Measurements from ENCODE around the gene CITED4.
A peak's percentile ranks its signal among the peaks of the same experiment; 100 is the strongest.

Gene CITED4

DNA sequence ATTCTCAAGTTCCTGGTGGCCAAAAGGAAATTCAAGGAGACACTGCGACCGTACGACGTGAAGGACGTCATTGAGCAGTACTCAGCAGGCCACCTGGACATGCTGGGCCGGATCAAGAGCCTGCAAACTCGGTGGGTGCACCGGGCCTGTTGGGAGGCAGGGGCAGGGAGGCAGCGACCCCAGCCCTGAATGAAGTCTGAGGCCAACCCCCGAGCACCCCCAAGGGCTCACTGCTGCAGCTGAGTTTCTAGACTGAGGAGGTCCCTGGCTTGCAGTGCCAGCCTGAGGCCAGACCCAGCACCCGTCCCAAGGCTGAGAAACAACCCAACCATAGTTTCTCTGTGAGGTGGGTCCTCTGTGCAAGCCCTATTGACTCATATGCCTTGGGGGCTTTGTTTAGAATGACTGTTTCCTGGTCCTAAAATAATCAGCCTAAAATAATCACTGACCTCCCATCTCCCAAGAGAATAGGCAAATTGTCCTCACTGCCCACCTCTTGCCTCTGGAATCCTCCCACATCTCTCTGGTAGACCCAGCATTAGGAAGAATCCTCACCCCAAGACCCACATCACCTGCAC lies 27.1 kb downstream of the CITED4 start:
- peak; percentile 27 for DNase-seq (ENCODE audit: low read depth)

DNA sequence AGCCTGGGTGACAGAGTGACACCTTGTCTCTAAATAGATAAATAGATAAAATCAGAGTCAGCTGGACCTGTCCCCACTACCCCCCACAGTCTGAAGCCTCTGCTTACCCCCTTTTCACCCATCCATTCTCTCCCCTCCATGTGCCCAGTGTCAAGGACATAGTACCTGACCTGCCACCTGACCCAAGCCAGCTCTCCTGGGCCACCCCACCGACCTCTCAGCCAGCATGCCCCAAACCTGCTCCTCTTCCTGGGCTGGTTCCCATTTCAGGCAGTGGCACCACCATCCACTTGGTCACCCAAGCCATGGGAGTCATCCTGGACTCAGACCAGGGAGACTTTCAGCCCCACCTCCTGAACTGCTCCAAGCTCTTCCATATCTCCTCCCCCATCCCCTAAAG lies 28.2 kb downstream of the CITED4 start:
- no peak for DNase-seq (ENCODE audit: low read depth)

DNA sequence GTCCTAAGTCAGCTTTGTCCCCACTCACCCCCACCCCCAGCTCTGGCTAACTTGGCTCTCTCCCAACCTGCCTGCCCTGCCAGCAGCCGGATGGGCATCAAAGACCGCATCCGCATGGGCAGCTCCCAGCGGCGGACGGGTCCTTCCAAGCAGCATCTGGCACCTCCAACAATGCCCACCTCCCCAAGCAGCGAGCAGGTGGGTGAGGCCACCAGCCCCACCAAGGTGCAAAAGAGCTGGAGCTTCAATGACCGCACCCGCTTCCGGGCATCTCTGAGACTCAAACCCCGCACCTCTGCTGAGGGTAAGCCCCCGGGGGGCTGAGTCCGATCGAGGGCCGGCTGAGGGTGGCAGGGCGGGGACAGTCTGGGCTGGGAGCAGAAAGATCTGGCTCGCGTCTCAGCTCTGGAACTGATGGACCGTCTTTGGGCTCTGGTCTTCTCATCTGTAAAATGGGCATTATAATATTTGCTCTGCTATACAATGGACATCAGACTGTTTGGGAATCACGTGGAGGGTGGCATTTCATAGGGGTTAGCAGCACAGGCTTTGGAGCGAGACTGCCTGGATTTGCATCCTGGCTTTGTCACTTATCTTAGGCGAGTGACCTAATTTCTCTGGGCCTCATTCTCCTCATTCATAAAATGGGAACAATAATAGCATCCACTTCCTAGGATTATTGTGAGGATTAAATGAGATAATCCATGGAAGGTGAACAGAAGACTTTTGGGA lies 31.0 kb downstream of the CITED4 start:
- no peak for DNase-seq (ENCODE audit: low read depth)

DNA sequence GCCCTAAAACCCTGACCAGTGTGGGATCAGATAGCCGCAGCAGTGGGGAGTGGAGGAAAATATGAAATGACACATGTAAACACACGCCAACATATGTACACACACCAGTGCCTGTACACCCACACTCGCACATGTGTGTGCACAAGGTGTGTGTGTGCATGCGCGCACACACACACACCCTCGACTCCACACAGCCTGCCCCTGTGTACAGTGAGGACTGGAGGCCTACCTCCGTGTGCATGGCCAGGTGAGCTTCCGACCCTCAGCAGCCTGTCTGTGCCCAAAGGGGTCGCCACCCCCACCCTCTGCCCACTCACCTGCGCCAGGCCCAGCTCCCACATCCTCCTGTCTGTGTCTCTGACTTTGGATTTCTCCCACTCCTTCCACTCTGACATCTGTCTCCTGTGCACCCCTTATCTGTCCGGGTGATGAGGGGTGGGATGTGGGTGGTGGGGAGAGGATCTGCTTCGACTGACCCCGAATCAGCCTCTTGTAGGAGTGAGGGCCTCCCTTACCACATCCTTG lies 31.7 kb downstream of the CITED4 start:
- DNase-seq (ENCODE audit: low read depth), result no peak

DNA sequence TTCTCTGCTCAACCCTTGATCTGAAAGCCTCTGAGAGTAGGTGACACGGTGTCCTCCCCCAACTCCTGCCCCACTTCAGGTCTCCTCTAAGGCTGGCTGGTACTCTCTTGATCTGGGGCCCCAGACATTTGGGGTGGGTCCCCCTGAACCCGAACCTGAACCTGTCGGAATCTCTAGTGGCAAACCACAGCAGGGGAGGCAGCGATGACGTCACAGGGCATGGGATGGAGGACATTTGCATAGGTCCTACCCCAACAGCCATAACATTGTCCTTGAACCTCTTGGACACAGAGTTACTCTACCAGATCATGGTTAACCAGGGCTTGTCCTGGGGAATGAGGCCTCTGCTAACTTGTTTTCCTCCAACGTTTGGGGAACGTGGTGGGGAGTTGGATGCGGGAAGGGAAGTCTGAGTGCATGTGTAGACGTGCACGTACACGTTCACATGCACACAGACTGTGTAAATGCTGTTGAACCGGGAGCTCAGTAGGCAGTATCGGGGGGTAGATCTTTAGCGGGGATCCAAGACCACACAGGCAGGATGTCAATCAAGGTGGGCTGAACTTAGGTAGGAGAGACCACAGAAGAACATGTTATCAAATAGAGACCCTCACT lies 32.4 kb downstream of the CITED4 start:
- DNase-seq (ENCODE audit: low read depth), result no peak

DNA sequence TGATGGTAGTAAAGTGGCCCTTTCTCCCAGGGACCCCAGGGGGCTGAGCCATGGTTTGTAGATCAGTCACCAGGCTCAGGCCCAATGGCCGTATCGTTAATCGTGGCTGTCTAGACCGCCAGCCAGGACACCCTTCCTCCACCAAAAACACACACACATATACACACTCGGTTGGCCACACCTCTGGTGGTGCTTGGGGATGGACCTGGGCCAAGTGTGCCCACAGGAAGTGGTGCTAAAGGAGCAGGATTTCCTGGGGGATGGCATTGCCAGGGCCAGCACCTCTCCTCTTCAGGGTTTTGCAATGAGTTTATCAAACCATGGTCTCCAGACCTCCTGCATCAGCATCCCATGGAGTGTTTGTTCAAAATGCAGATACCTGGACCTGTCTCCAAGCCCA lies 36.2 kb downstream of the CITED4 start:
- DNase-seq (ENCODE audit: low read depth), result peak; percentile 19

DNA sequence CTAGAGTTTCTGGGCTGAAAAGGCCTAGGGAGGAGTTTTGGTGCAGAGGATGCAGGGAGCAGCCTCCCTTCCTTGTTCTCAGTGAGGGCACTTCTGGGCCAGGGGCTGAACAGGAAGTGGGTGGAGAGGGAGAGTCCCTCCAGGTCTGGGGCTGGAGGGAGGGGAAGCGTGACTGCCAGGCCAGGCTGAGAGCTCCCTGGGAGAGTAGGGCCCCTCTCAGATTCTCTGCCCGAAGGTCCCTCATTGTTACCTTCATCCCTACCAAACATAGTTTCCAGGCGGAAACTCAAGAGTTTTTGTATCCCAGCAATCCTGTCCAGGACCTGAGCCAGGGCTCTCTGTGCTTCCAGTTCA lies 36.8 kb downstream of the CITED4 start:
- DNase-seq (ENCODE audit: low read depth), result peak; percentile 27

DNA sequence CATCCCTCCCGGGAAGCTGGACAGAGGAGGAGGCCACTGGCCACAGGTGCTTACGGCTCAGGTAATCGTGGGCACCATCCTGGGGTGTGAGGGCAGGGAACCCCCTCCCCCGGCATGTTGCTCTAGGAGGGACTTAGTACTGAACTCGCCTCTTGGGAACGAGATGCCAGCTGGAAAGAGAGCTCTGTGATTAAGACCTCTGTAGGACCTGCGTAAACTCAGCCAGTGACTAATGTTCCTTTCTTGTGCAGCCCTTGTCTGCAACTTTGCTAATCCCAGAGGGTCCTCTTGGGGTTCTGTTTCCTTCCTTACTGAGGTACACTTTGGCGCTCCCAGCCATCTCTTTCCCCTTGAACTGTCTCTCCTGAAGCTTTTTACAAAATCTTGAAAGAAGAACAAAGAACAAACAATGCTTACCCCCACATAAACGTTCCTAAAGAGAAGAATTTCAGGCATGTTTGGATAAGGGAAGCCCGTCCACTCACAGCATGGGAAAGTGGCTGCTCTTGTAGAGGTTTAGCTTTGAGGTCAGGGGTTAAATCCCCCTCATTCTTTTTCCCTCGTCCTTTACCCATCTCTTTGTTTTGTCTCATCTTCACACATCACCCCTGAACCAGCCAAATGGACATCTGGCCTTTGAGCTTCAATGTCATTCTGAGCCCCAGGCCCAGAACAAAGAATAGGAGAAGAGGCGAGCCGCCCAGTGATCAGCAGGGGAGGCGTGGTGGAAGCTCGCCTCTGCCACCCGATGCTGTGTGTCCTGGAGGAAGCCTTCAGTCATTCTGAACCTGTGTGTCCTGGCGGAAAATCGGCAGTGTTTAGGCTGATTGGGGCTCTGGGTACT lies 37.4 kb downstream of the CITED4 start:
- peak; percentile 83 for DNase-seq (ENCODE audit: low read depth)

DNA sequence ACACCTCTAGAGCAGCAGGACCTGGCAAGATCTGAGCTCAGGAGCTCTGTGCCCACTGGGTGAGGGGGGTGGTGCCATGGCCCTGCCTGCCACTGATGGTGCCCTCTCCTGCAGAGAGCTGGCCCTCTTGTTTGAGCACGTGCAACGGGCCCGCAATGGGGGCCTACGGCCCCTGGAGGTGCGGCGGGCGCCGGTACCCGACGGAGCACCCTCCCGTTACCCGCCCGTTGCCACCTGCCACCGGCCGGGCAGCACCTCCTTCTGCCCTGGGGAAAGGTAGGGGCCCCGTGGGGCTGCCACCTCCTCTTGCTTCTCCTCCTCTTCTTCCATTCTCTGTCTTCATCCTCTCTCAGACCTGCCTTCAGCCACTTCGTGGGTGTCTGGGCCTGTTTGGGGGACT lies 38.2 kb downstream of the CITED4 start:
- DNase-seq (ENCODE audit: low read depth), result no peak

DNA sequence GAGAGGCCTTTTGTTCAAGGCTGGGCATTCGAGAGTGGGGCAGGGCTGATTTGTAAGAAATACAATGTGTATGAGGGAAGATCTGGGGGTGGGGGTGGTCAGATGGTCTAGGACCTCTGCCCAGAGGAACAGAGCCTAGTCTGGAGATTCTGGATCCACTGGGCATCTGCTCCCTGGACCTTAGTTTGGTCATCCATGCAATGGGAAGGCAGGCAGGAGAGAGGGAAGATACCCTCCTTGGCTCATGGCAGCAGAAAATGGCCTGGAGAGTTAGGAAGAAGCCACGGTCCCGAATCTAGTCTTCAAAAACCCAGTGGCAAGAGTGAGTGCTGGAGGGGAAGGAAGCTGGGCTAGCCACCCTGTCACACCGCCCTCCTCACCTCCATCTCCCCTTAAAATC lies 38.8 kb downstream of the CITED4 start:
- DNase-seq (ENCODE audit: low read depth), result no peak

DNA sequence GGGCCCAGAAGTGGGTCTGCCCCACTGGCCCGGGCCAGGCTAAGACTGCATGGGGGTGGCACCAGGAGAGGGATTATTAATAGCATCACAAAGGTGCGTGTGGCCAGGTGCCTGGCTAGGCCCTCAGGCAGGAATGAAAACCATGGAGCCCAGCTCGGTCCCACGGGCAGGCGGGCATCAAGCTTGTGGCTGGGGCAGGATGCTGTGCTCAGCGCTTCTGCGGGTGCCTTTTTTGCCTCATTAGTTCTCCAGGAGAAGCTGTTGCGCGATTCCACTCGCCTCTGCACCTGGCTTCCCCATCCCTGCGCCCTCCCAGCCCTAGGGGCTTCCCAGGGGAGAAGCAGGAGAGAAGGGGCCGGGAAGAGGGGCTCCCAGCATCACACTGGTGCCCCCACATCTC lies 39.3 kb downstream of the CITED4 start:
- DNase-seq (ENCODE audit: low read depth), result no peak

DNA sequence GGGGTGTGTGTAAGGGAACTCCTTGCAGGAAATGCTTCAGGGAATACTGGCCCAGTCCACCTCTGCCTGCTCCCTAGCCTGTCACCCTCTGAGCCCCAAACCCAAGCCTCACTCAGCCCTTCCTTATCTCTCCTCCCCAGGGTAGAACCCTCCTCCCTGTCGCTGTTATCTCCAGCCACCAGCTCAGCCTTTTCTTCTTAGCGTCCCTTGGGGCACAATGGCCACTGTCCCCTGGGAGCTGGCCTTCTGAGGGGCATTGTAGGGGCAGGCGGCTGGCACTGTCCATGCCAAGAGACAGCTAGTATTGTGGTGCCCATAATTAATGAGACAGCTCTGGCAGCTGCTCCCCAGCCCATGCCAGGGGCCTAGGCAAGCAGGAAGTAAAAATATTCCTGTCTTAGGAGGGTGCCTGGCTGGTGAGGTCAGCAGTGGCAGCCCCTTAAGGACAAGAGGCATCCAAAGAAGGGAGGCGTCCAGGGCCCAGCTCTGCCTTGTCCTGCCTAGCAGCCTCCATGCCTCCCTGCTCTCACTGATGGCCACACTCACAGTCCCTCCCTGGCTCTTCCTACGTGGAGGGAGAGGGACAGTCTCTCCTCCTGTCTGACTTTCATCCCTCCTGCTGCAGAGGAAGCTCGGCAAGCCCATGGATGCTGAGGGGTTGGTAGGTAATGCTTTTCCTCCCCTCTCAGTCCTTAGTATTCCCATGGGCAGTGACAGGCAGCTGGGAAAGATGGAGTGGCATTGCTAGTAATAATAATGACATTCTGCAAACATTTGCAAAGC lies 41.1 kb downstream of the CITED4 start:
- no peak for DNase-seq (ENCODE audit: low read depth)

DNA sequence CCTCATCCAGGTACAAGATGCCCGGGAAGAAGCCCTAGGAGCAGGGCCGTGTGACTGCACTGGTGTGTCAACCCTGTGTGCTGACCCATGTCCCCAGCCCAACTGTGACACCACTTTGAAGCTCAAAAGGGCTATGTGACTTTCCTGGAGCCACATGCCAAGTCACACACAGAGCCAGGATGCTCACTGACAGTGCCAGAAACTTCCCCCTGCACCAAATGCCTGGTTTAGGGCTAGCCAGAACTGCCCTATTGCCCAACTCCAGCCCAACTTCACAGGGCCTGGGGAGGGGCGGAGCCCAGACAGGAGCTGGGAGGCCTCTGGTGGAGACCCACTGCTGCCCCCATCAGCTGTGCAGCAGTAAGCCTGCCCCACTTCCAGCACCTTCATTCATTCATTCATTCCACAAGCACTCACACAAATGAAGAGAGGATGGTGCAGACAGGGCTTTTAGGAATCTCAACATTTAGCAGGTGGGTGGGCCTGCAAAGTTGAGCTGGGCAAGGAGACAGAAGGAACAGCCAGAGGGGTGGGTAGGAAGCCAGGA lies 41.8 kb downstream of the CITED4 start:
- DNase-seq (ENCODE audit: low read depth), result peak; percentile 13

DNA sequence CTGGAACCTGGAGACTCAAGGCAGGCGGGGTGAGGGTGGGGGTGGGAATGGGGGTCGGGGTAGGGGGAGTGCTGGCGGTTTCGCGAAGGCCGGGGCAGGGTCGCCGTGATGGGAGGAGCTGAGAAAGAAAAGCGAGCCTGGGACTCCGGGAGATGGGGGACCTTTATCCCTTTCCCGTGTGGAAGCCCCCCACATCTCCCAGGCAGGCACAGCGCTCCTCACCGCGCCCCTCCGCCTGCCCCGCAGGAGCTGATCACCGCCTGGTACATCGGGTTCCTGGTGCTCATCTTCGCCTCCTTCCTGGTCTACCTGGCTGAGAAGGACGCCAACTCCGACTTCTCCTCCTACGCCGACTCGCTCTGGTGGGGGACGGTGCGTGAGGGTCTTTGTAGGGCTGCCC lies 43.1 kb downstream of the CITED4 start:
- DNase-seq (ENCODE audit: low read depth), result no peak

DNA sequence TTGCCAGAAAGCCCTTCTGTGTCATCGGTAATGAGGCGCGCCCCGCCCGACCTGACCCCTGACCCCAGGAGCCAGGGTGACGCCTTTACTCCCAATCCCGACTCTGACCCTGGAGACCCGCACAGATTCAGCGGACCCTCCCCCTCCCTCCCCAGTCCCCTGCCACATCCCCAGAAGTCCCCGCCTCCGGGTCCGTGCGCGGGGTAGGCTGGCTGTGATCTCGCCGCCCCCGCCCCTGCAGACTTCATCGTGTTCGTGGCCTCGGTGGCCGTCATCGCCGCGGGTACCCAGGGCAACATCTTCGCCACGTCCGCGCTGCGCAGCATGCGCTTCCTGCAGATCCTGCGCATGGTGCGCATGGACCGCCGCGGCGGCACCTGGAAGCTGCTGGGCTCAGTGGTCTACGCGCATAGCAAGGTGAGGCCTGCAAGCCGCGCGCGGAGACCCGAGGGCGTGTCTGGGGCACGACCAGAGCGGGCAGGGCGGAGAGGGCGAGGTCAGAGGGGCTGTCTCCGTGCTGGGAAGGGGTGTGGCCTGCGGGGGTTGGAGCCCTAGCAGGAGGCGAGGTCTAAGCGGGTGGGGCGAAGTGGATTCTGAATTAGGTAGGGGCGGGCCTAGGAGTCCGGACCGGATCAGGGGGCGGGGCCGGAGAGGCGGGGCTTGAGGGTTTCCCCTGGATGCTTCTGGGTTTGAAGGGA lies 43.8 kb downstream of the CITED4 start:
- peak; percentile 66 for DNase-seq (ENCODE audit: low read depth)

DNA sequence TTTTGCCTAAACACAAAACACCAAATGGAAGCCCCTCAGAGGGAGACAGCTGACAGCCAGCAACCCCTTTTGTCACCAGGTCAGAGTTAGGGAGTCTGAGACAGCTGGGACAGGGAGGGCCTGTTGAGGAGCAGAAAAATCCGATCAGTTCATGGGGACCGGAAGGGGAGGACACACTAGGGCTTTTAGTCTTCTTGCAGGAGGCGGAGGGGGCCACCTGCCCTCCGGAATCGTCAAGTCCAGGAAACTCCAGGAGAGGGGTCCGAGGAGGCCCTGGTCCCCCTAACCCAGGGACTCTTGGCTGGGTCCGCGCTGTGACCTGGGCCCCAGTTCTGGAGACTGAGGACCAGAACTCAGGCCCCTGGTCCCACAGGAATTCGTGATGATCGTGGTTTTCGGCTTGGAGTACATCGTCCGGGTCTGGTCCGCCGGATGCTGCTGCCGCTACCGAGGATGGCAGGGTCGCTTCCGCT lies 44.3 kb downstream of the CITED4 start:
- peak; percentile 12 for DNase-seq (ENCODE audit: low read depth)

DNA sequence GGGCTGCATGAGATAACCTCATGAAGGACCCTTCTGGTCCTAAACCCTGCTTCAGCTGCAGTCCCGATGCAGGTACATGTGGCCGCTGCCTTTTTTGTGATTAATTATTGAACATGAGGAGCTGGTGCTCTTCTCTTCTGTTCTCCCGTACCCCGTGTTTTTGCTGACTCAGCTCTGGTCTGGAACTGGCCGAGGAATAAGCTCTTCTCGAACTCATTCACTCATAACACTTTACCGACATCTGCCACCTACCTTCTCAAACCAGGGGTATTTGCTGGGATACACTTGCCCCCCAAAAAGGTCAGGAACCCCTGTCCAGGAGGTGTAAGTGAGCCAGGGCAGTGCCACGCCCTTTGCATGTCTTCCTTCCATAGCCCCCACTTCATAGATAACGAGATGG lies 46.7 kb downstream of the CITED4 start:
- DNase-seq (ENCODE audit: low read depth), result no peak

Measured in EH (cell line).